ENCODE measurements around the gene TRPM1. TPM values are rescaled to one million over a fixed set of nuclear protein-coding genes. Genes with fewer than 3 reads are reported as not detected.

The TRPM1 gene
- total RNA-seq, 3 donors from 2014 or later: not detected

GRCh38 chr15:30978328-30978727 lies 123.2 kb downstream of the TRPM1 start:
- Histone ChIP-seq H3K27me3 (no peaks in the 10 kb centered on the region), H3K4me3 (no peak overlapping the region), H3K27ac (no peak overlapping the region), H3K9me3 (no peaks in the 10 kb centered on the region), H3K36me3 (no peaks in the 10 kb centered on the region), H3K4me1 (no peaks in the 10 kb centered on the region)
- TF ChIP-seq POLR2A (IDR thresholded peaks at IDR 0.05): no peak
- TF ChIP-seq POLR2AphosphoS5 (IDR thresholded peaks at IDR 0.05): no peak
- no peak for TF ChIP-seq CTCF (IDR thresholded peaks at IDR 0.05)
- intact Hi-C loops (cut with DNase I; ENCODE audit: low total_unique reads): no loop called here
- DNase-seq (ENCODE audit: low spot score in 2 of 2): no peak

- Histone ChIP-seq H3K4me1 (no peaks in the 10 kb centered on the region), H3K27ac (no peak overlapping the region), H3K4me3 (no peak overlapping the region), H3K27me3 (no peaks in the 10 kb centered on the region), H3K9me3 (no peaks in the 10 kb centered on the region), H3K36me3 (no peaks in the 10 kb centered on the region)
- DNase-seq (ENCODE audit: low spot score in 2 of 2): no peak
- intact Hi-C loops (cut with DNase I; ENCODE audit: low total_unique reads): no loop called here
- TF ChIP-seq POLR2AphosphoS5 (IDR thresholded peaks at IDR 0.05): no peak
- no peak for TF ChIP-seq POLR2A (IDR thresholded peaks at IDR 0.05)
- TF ChIP-seq CTCF (IDR thresholded peaks at IDR 0.05): no peak
Observed at GRCh38 chr15:30974112-30974511, 127.4 kb downstream of the TRPM1 start.

GRCh38 chr15:30973379-30973778 lies 128.1 kb downstream of the TRPM1 start:
- Histone ChIP-seq H3K36me3 (no peaks in the 10 kb centered on the region), H3K27me3 (no peaks in the 10 kb centered on the region), H3K4me1 (no peaks in the 10 kb centered on the region), H3K4me3 (no peak overlapping the region), H3K9me3 (no peaks in the 10 kb centered on the region), H3K27ac (no peak overlapping the region)
- no peak for TF ChIP-seq POLR2A (IDR thresholded peaks at IDR 0.05)
- no peak for TF ChIP-seq POLR2AphosphoS5 (IDR thresholded peaks at IDR 0.05)
- no peak for TF ChIP-seq CTCF (IDR thresholded peaks at IDR 0.05)
- intact Hi-C loops (cut with DNase I; ENCODE audit: low total_unique reads): no loop called here
- DNase-seq (ENCODE audit: low spot score in 2 of 2): no peak

GRCh38 chr15:30969724-30970123 lies 131.8 kb downstream of the TRPM1 start:
- Histone ChIP-seq H3K27ac (no peak overlapping the region), H3K9me3 (no peaks in the 10 kb centered on the region), H3K36me3 (no peaks in the 10 kb centered on the region), H3K27me3 (no peaks in the 10 kb centered on the region), H3K4me3 (no peak overlapping the region), H3K4me1 (no peaks in the 10 kb centered on the region)
- TF ChIP-seq POLR2AphosphoS5 (IDR thresholded peaks at IDR 0.05) (no peak), POLR2A (IDR thresholded peaks at IDR 0.05) (no peak), CTCF (IDR thresholded peaks at IDR 0.05) (no peak)
- intact Hi-C loops (cut with DNase I; ENCODE audit: low total_unique reads): no loop called here
- no peak for DNase-seq (ENCODE audit: low spot score in 2 of 2)

GRCh38 chr15:30963681-30964080 lies 137.8 kb downstream of the TRPM1 start:
- DNase-seq (ENCODE audit: low spot score in 2 of 2): no peak
- Histone ChIP-seq H3K4me1 (no peaks in the 10 kb centered on the region), H3K4me3 (no peak overlapping the region), H3K27me3 (no peaks in the 10 kb centered on the region), H3K36me3 (no peaks in the 10 kb centered on the region), H3K27ac (no peak overlapping the region), H3K9me3 (no peaks in the 10 kb centered on the region)
- TF ChIP-seq POLR2AphosphoS5 (IDR thresholded peaks at IDR 0.05) (no peak), CTCF (IDR thresholded peaks at IDR 0.05) (no peak), POLR2A (IDR thresholded peaks at IDR 0.05) (no peak)
- intact Hi-C loops (cut with DNase I; ENCODE audit: low total_unique reads): no loop called here
